ENCODE measurements around the gene SPON1.
A peak's percentile ranks its signal among the peaks of the same experiment; 100 is the strongest.

Gene SPON1

DNA sequence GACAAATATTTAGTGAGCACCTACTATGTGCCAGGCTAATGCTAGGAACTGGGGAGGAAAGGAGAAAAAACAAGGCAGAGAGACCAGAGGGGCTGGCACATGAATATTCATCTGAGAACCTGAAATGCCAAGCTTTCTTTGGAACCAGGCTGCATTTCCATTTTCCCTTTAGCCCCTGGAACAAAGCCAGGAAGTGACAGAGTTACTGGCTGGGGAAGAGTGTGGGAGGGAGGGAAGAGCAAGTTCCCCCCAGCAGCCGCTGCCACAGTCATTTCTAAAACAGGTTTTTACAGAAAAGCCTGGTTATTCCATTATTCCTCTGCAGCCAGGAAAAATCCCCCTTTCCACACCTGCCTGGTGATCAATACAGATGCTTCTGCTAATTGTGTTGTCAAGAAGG, 97.0 kb downstream of the SPON1 start:
- TF ChIP-seq, protein P1, sequence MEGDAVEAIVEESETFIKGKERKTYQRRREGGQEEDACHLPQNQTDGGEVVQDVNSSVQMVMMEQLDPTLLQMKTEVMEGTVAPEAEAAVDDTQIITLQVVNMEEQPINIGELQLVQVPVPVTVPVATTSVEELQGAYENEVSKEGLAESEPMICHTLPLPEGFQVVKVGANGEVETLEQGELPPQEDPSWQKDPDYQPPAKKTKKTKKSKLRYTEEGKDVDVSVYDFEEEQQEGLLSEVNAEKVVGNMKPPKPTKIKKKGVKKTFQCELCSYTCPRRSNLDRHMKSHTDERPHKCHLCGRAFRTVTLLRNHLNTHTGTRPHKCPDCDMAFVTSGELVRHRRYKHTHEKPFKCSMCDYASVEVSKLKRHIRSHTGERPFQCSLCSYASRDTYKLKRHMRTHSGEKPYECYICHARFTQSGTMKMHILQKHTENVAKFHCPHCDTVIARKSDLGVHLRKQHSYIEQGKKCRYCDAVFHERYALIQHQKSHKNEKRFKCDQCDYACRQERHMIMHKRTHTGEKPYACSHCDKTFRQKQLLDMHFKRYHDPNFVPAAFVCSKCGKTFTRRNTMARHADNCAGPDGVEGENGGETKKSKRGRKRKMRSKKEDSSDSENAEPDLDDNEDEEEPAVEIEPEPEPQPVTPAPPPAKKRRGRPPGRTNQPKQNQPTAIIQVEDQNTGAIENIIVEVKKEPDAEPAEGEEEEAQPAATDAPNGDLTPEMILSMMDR (conservative IDR thresholded peaks at IDR 0.05; ENCODE audit: control insufficient read depth, insufficient read depth, low read depth, low read length) = no peak
- no peak overlapping the region for H3K4me3 ChIP-seq (ENCODE audit: control insufficient read depth, low read depth, low read length)
- DNase-seq (ENCODE audit: low read depth) = peak; percentile 54

GRCh38 chr11:14061721-14062120, 99.2 kb downstream of the SPON1 start:
- DNase-seq (ENCODE audit: low read depth) = no peak
- TF ChIP-seq, protein P1 (conservative IDR thresholded peaks at IDR 0.05; ENCODE audit: control insufficient read depth, insufficient read depth, low read depth, low read length) = no peak
- no peak overlapping the region for H3K4me3 ChIP-seq (ENCODE audit: control insufficient read depth, low read depth, low read length)

DNA sequence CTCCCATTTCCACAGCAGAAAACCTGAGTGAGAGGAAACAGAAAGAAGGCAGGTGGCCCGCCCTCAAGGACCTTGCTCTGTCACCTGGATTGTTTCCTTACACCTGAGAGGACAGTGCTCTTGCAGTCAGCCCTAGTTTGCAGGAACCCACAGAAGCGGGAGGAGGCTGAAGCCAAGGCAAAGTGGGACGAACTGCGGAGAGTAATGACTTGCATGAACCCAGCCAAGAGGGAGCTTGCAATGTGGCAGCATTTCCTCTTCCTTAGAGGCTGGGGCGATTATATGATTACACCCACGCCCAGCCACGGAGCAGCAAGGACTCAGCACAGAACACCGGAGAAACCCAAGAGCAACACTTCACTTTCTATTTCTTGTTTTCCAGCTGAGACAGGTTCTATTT, 102.6 kb downstream of the SPON1 start:
- TF ChIP-seq, protein P1 (conservative IDR thresholded peaks at IDR 0.05; ENCODE audit: control insufficient read depth, insufficient read depth, low read depth, low read length) = no peak
- DNase-seq (ENCODE audit: low read depth) = peak; percentile 21
- H3K4me3 ChIP-seq (ENCODE audit: control insufficient read depth, low read depth, low read length) = no peak overlapping the region

DNA sequence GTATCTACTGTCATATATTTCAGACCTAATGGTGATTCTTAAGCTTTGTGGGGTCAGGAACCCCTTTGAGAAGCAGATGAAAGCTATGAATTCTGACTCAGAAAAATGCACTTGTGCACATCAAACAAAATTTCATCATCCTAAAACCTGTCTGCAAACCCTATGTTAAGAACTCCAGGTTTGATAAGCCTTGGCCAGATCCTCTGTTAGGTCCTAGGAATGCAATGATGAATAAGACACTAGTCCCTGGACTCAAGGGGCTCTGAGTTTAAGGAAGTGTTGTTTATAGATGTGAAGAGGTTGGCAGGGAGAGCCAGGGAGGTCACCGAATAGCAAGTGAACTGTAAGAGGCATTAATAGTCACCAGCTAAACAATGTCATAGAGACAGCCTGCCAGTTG, 103.2 kb downstream of the SPON1 start:
- no peak for DNase-seq (ENCODE audit: low read depth)
- H3K4me3 ChIP-seq (ENCODE audit: control insufficient read depth, low read depth, low read length) = no peak overlapping the region
- TF ChIP-seq, protein P1 (conservative IDR thresholded peaks at IDR 0.05; ENCODE audit: control insufficient read depth, insufficient read depth, low read depth, low read length) = no peak

GRCh38 chr11:14067686-14068085, 105.2 kb downstream of the SPON1 start:
- DNase-seq (ENCODE audit: low read depth) = no peak
- no peak overlapping the region for H3K4me3 ChIP-seq (ENCODE audit: control insufficient read depth, low read depth, low read length)
- TF ChIP-seq, protein P1 (conservative IDR thresholded peaks at IDR 0.05; ENCODE audit: control insufficient read depth, insufficient read depth, low read depth, low read length) = no peak

DNA sequence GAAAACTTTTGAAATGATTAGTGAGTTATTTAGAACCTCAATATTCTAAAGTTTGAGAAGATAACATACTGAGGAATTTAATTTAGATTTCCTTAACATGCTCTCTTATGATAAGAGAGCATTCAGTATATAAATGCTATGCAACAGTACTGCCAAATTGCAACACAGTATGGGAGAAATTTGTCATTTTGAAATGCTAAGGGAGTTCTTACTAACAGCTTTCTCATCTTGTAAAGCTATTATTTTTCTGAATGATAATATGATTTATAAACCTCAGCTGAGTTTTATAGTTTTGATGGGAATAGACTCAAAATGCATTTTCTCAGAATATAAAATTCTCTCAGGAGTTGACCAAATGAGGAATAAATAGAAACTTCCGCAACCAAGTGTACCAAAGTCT, 108.4 kb downstream of the SPON1 start:
- peak; percentile 55 for DNase-seq (ENCODE audit: low read depth)
- TF ChIP-seq, protein P1 (conservative IDR thresholded peaks at IDR 0.05; ENCODE audit: control insufficient read depth, insufficient read depth, low read depth, low read length) = no peak
- no peak overlapping the region for H3K4me3 ChIP-seq (ENCODE audit: control insufficient read depth, low read depth, low read length)

- TF ChIP-seq, protein P1 (conservative IDR thresholded peaks at IDR 0.05; ENCODE audit: control insufficient read depth, insufficient read depth, low read depth, low read length) = no peak
- DNase-seq (ENCODE audit: low read depth) = peak; percentile 97
- H3K4me3 ChIP-seq (ENCODE audit: control insufficient read depth, low read depth, low read length) = no peak overlapping the region
Measured at GRCh38 chr11:14073849-14074476, 111.4 kb downstream of the SPON1 start.
